GM21576 (cell line): ENCODE data around the gene PLA2G4D.

Experiments used
- ATAC-seq: cut with Tn5 transposase; IDR thresholded peaks from one replicate; pipeline ENCODE4 v1.9.1; 2021; ENCODE audit warnings: mild to moderate bottlenecking, moderate library complexity; ENCODE audit not compliant: unreplicated experiment

The PLA2G4D gene

GRCh38 chr15:42079401-42079908 is 14.9 kb downstream of the PLA2G4D start:
- no peak for ATAC-seq

GRCh38 chr15:42078903-42079302 is 15.5 kb downstream of the PLA2G4D start:
- ATAC-seq: no peak

- no peak for ATAC-seq
These were observed 16.7 kb downstream of the PLA2G4D start for GRCh38 chr15:42077689-42078088.

GRCh38 chr15:42073418-42073817 is 20.9 kb downstream of the PLA2G4D start:
- no peak for ATAC-seq

- ATAC-seq: no peak
These were observed 22.1 kb downstream of the PLA2G4D start for GRCh38 chr15:42072141-42072685.

- no peak for ATAC-seq
These were observed 22.6 kb downstream of the PLA2G4D start for GRCh38 chr15:42071717-42072116.

GRCh38 chr15:42070976-42071350 is 23.4 kb downstream of the PLA2G4D start:
- no peak for ATAC-seq

- ATAC-seq: no peak
These were observed 23.9 kb downstream of the PLA2G4D start for GRCh38 chr15:42070279-42070975.

- no peak for ATAC-seq
These were observed 24.7 kb downstream of the PLA2G4D start for GRCh38 chr15:42069496-42070278.

GRCh38 chr15:42069025-42069424 is 25.3 kb downstream of the PLA2G4D start:
- no peak for ATAC-seq

GRCh38 chr15:42068601-42069000 is 25.8 kb downstream of the PLA2G4D start:
- no peak for ATAC-seq

GRCh38 chr15:42066764-42067415 is 27.5 kb downstream of the PLA2G4D start:
- no peak for ATAC-seq

GRCh38 chr15:42065468-42065867 is 28.9 kb downstream of the PLA2G4D start:
- no peak for ATAC-seq

- no peak for ATAC-seq
These were observed 29.3 kb downstream of the PLA2G4D start for GRCh38 chr15:42065033-42065432.

GRCh38 chr15:42064271-42064670 is 30.1 kb downstream of the PLA2G4D start:
- no peak for ATAC-seq

GRCh38 chr15:42063122-42063848 is 31.1 kb downstream of the PLA2G4D start:
- no peak for ATAC-seq

GRCh38 chr15:42062284-42062806 is 32.0 kb downstream of the PLA2G4D start:
- no peak for ATAC-seq

GRCh38 chr15:42060797-42061196 is 33.6 kb downstream of the PLA2G4D start:
- ATAC-seq: no peak

GRCh38 chr15:42060477-42060763 is 33.9 kb downstream of the PLA2G4D start:
- ATAC-seq: no peak

- no peak for ATAC-seq
These were observed 34.5 kb downstream of the PLA2G4D start for GRCh38 chr15:42059661-42060476.
